Thyroid gland (tissue), 4 donors: ENCODE data around the gene TRPM2.
"Not testable (repeated sequence)": the region's sequence is repeated elsewhere in the genome, so short reads cannot be mapped to it uniquely, and the experiment has no call there.

Experiments
- CTCF ChIP-seq, 6 experiments: fragments of 200-600 bp in 3 of 6; fragments of 450-650 bp in 3 of 6; sonication (generic) in 3 of 6; IDR thresholded peaks; one replicate each; pipeline ENCODE4 v1.5.1; 2016 to 2019; ENCODE audit warnings: antibody characterized with exemption in 6 of 6, mild to moderate bottlenecking in 2 of 6, inconsistent platforms in 1 of 6, moderate library complexity in 1 of 6
- POLR2A ChIP-seq, 2 donors: fragments of 450-650 bp; IDR thresholded peaks; one replicate each; pipeline ENCODE4 v1.6.1; 2017; ENCODE audit warnings: antibody characterized with exemption in 2 of 2, mild to moderate bottlenecking in 2 of 2, moderate library complexity in 1 of 2

GRCh38 chr21:44479556-44480199 lies 126.3 kb downstream of the TRPM2 start:
- TF ChIP-seq CTCF (IDR thresholded peaks at IDR 0.05): peak; percentile 18 to 78 (median 52)
- TF ChIP-seq POLR2A (IDR thresholded peaks at IDR 0.05): not testable (repeated sequence)
